ENCODE measurements around the gene CYB561A3. TPM values are rescaled to one million over a fixed set of nuclear protein-coding genes. Genes with fewer than 3 reads are reported as not detected.

The CYB561A3 gene
- polyA plus RNA-seq, 2 of the 4 experiments (the other 2 are of a cell fraction): 50.8 to 56.9 TPM

GRCh38 chr11:61310749-61311148 lies 50.9 kb downstream of the CYB561A3 start:
- DNase-seq (ENCODE audit: low read depth in 1 of 2, low spot score in 1 of 2): no peak
- ATAC-seq: no peak
- POLR2A ChIA-PET: no interaction called here
- no peak for FAIRE-seq
- Histone ChIP-seq H3K9me3 (no peaks in the 10 kb centered on the region), H3K4me1 (no peaks in the 10 kb centered on the region), H3K4me2 (no peak overlapping the region), H3K4me3 (no peak overlapping the region), H3K27ac (no peak overlapping the region)
- TF ChIP-seq EHF (CRISPR knock-in tag; IDR thresholded peaks at IDR 0.05): no peak
- no peak for TF ChIP-seq MAFK (IDR thresholded peaks at IDR 0.05; ENCODE audit: partially characterized antibody)
- TF ChIP-seq ZC3H11A (IDR thresholded peaks at IDR 0.05): no peak
- TF ChIP-seq CTCF (IDR thresholded peaks at IDR 0.05): no peak
- TF ChIP-seq HOXA7 (CRISPR knock-in tag; IDR thresholded peaks at IDR 0.05): no peak
- TF ChIP-seq CHD4 (IDR thresholded peaks at IDR 0.05; ENCODE audit: borderline replicate concordance): no peak
- TF ChIP-seq KDM5A (IDR thresholded peaks at IDR 0.05): no peak
- TF ChIP-seq JUN (IDR thresholded peaks at IDR 0.05): no peak
- no peak for TF ChIP-seq HOXB5 (CRISPR knock-in tag; IDR thresholded peaks at IDR 0.05)
- WGBS (ENCODE audit: missing lambda C conversion rate): 93% methylated on average over 8 of the region's 8 CpGs
- CTCF ChIA-PET: interaction anchor here (1.0 to 4.5 kb wide), 8 partner anchors 9 to 74 kb away, joined by 3 to 21 read pairs (median 6); no protein-coding TSS in a partner anchor

- ATAC-seq: no peak
- Histone ChIP-seq H3K9me3 (no peaks in the 10 kb centered on the region), H3K27ac (no peak overlapping the region), H3K4me2 (no peak overlapping the region), H3K4me1 (no peaks in the 10 kb centered on the region), H3K4me3 (no peak overlapping the region)
- 93% methylated on average over 7 of the region's 7 CpGs for WGBS (ENCODE audit: missing lambda C conversion rate)
- POLR2A ChIA-PET: no interaction called here
- CTCF ChIA-PET: interaction anchor here (1.0 to 4.5 kb wide), 8 partner anchors 8 to 75 kb away, joined by 3 to 21 read pairs (median 6); no protein-coding TSS in a partner anchor
- no peak for DNase-seq (ENCODE audit: low read depth in 1 of 2, low spot score in 1 of 2)
- FAIRE-seq: no peak
- TF ChIP-seq POLR2AphosphoS2 (conservative IDR thresholded peaks at IDR 0.05; ENCODE audit: low read length) (no peak), CEBPB (IDR thresholded peaks at IDR 0.05) (no peak), KDM5A (IDR thresholded peaks at IDR 0.05) (no peak), CHD2 (IDR thresholded peaks at IDR 0.05; ENCODE audit: low read length, partially characterized antibody) (no peak), PHF8 (IDR thresholded peaks at IDR 0.05; ENCODE audit: borderline replicate concordance, low read depth) (no peak), RFX5 (IDR thresholded peaks at IDR 0.05) (no peak), RARB (CRISPR knock-in tag; IDR thresholded peaks at IDR 0.05) (no peak), EHF (CRISPR knock-in tag; IDR thresholded peaks at IDR 0.05) (no peak), ESRRA (IDR thresholded peaks at IDR 0.05; ENCODE audit: borderline replicate concordance, low read length) (no peak), ZSCAN20 (CRISPR knock-in tag; IDR thresholded peaks at IDR 0.05) (no peak), BHLHE40 (IDR thresholded peaks at IDR 0.05; ENCODE audit: low read depth, low read length) (no peak), NPAS2 (CRISPR knock-in tag; IDR thresholded peaks at IDR 0.05; ENCODE audit: borderline replicate concordance) (no peak), HOXB13 (CRISPR knock-in tag; IDR thresholded peaks at IDR 0.05; ENCODE audit: low read depth) (no peak), HES2 (IDR thresholded peaks at IDR 0.05) (no peak), GATA3 (IDR thresholded peaks at IDR 0.05; ENCODE audit: borderline replicate concordance) (no peak), USF2 (IDR thresholded peaks at IDR 0.05) (no peak)
Observed at GRCh38 chr11:61309739-61310138, 51.9 kb downstream of the CYB561A3 start.

GRCh38 chr11:61309141-61309540 lies 52.5 kb downstream of the CYB561A3 start:
- FAIRE-seq: no peak
- CTCF ChIA-PET: interaction anchor here (0.8 to 4.5 kb wide), 10 partner anchors 7 to 76 kb away, joined by 3 to 21 read pairs (median 5); no protein-coding TSS in a partner anchor
- POLR2A ChIA-PET: no interaction called here
- DNase-seq (ENCODE audit: low read depth in 1 of 2, low spot score in 1 of 2): no peak
- H3K4me3 ChIP-seq: no peak overlapping the region
- 97% methylated on average over 4 of the region's 4 CpGs for WGBS (ENCODE audit: missing lambda C conversion rate)
- no peak overlapping the region for H3K27ac ChIP-seq
- H3K4me2 ChIP-seq: no peak overlapping the region
- no peak for ATAC-seq
- no peaks in the 10 kb centered on the region for H3K9me3 ChIP-seq
- H3K4me1 ChIP-seq: no peaks in the 10 kb centered on the region
- TF ChIP-seq ZFP36 (IDR thresholded peaks at IDR 0.05; ENCODE audit: borderline replicate concordance, partially characterized antibody): no peak
- no peak for TF ChIP-seq FOXS1 (CRISPR knock-in tag; IDR thresholded peaks at IDR 0.05)
- no peak for TF ChIP-seq E2F6 (IDR thresholded peaks at IDR 0.05; ENCODE audit: borderline replicate concordance, low read depth)
- no peak for TF ChIP-seq ELK1 (IDR thresholded peaks at IDR 0.05; ENCODE audit: low read depth, low read length)
- TF ChIP-seq SMC3 (IDR thresholded peaks at IDR 0.05): no peak
- TF ChIP-seq EHMT2 (IDR thresholded peaks at IDR 0.05; ENCODE audit: low read depth): no peak
- no peak for TF ChIP-seq RFX5 (IDR thresholded peaks at IDR 0.05)
- no peak for TF ChIP-seq ZC3H11A (IDR thresholded peaks at IDR 0.05)
- no peak for TF ChIP-seq HEYL (CRISPR knock-in tag; IDR thresholded peaks at IDR 0.05)
- no peak for TF ChIP-seq BHLHE40 (IDR thresholded peaks at IDR 0.05; ENCODE audit: low read depth, low read length)
- no peak for TF ChIP-seq EP300 (IDR thresholded peaks at IDR 0.05)
- TF ChIP-seq CHD4 (IDR thresholded peaks at IDR 0.05; ENCODE audit: borderline replicate concordance): no peak
- TF ChIP-seq HDAC2 (IDR thresholded peaks at IDR 0.05): no peak

Data from A549 (cell line).